ENCODE measurements around the gene CERS6.

The CERS6 gene

DNA sequence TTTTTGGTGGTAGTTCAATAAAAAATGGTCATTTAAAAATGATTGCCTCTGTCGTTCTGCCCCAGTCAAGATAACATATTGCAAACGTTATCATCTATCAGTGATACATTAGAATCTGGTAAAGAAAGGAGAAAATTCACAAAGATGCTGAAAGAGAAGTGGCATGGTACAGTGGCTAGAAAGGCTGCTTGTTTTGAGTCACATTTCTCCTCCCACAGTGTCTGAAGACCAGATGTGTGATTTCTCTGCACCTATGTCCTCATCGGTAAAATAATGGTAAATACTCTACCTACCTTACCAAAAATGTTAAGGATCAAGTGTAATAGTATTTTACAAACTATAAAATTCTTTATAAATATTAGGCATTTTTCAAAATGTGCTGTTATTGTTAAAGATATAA is 270.3 kb downstream of the CERS6 start:
- POLR2A ChIA-PET: no interaction called here
- Histone ChIP-seq H3K9me3 (ENCODE audit: control insufficient read depth, insufficient read depth, low read depth, low read length) (no peaks in the 10 kb centered on the region), H3K27ac (ENCODE audit: extremely low read depth, low read depth, low read length) (no peak overlapping the region), H3K4me1 (ENCODE audit: control insufficient read depth, insufficient read depth, low read length) (peaks cover 5% of the 10 kb centered on the region; the same call in 1 of the 2 replicates), H3K36me3 (ENCODE audit: control insufficient read depth in 2 of 2, insufficient read depth in 1 of 2, low read length in 2 of 2) (peaks cover 0 to 11% of the 10 kb centered on the region in 2 experiments; a peak in 1 of 3 replicates), H3K4me3 (ENCODE audit: low read depth, low read length) (no peak overlapping the region)
- TF ChIP-seq ZNF16 (tag by site-specific recombination; IDR thresholded peaks at IDR 0.05; ENCODE audit: low read depth) (no peak), ZNF184 (tag by site-specific recombination; IDR thresholded peaks at IDR 0.05) (no peak), ZNF248 (tag by site-specific recombination; IDR thresholded peaks at IDR 0.05) (no peak), REPIN1 (tag by site-specific recombination; IDR thresholded peaks at IDR 0.05; ENCODE audit: low read depth) (no peak), YY1 (tag by site-specific recombination; IDR thresholded peaks at IDR 0.05) (no peak), ZNF544 (tag by site-specific recombination; IDR thresholded peaks at IDR 0.05) (no peak), ZNF530 (tag by site-specific recombination; IDR thresholded peaks at IDR 0.05; ENCODE audit: low read depth) (no peak)
- TF ChIP-seq, protein P1, sequence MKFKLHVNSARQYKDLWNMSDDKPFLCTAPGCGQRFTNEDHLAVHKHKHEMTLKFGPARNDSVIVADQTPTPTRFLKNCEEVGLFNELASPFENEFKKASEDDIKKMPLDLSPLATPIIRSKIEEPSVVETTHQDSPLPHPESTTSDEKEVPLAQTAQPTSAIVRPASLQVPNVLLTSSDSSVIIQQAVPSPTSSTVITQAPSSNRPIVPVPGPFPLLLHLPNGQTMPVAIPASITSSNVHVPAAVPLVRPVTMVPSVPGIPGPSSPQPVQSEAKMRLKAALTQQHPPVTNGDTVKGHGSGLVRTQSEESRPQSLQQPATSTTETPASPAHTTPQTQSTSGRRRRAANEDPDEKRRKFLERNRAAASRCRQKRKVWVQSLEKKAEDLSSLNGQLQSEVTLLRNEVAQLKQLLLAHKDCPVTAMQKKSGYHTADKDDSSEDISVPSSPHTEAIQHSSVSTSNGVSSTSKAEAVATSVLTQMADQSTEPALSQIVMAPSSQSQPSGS (tag by site-specific recombination; IDR thresholded peaks at IDR 0.05; ENCODE audit: low read depth): no peak
- TF ChIP-seq, protein P2, sequence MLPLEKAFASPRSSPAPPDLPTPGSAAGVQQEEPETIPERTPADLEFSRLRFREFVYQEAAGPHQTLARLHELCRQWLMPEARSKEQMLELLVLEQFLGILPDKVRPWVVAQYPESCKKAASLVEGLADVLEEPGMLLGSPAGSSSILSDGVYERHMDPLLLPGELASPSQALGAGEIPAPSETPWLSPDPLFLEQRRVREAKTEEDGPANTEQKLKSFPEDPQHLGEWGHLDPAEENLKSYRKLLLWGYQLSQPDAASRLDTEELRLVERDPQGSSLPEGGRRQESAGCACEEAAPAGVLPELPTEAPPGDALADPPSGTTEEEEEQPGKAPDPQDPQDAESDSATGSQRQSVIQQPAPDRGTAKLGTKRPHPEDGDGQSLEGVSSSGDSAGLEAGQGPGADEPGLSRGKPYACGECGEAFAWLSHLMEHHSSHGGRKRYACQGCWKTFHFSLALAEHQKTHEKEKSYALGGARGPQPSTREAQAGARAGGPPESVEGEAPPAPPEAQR (tag by site-specific recombination; IDR thresholded peaks at IDR 0.05): no peak
- TF ChIP-seq, protein P3, sequence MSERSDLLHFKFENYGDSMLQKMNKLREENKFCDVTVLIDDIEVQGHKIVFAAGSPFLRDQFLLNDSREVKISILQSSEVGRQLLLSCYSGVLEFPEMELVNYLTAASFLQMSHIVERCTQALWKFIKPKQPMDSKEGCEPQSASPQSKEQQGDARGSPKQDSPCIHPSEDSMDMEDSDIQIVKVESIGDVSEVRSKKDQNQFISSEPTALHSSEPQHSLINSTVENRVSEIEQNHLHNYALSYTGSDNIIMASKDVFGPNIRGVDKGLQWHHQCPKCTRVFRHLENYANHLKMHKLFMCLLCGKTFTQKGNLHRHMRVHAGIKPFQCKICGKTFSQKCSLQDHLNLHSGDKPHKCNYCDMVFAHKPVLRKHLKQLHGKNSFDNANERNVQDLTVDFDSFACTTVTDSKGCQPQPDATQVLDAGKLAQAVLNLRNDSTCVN (tag by site-specific recombination; optimal IDR thresholded peaks at IDR 0.05): no peak
- CTCF ChIA-PET: no interaction called here

DNA sequence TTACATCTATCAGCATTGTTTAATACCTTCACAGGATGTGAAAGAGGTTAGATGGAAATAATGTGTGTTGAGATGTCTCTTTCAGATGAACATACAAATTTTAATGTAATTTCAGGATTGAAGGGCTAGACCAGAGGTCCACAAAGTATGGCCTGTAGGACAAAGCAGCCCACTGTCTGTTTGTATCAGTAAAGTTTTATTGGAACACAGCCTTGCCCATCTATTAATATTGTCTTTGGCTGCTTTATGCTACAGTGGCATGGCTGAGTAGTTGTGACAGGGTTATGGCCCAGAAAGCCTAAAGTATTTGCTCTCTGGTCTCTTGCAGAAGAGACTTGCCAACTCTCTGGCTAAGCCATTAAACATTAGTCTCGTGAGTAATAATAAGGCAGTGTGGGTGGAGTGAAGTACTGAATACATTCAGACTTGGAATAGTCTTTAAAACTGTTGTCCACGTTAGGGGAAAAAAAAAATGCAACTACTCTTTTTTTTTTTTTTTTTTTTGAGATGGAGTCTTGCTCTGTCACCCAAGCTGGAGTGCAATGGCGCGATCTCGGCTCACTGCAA is 271.9 kb downstream of the CERS6 start:
- no peak overlapping the region for H3K27ac ChIP-seq (ENCODE audit: extremely low read depth, low read depth, low read length)
- H3K4me1 ChIP-seq (ENCODE audit: control insufficient read depth, insufficient read depth, low read length): peaks cover 8% of the 10 kb centered on the region; the same call in 1 of the 2 replicates
- TF ChIP-seq ZNF157 (tag by site-specific recombination; IDR thresholded peaks at IDR 0.05) (no peak), ZNF426 (tag by site-specific recombination; IDR thresholded peaks at IDR 0.05) (no peak), ZNF530 (tag by site-specific recombination; IDR thresholded peaks at IDR 0.05; ENCODE audit: low read depth) (no peak), ZNF292 (tag by site-specific recombination; IDR thresholded peaks at IDR 0.05; ENCODE audit: borderline replicate concordance, low read depth) (no peak)
- TF ChIP-seq, protein P4, sequence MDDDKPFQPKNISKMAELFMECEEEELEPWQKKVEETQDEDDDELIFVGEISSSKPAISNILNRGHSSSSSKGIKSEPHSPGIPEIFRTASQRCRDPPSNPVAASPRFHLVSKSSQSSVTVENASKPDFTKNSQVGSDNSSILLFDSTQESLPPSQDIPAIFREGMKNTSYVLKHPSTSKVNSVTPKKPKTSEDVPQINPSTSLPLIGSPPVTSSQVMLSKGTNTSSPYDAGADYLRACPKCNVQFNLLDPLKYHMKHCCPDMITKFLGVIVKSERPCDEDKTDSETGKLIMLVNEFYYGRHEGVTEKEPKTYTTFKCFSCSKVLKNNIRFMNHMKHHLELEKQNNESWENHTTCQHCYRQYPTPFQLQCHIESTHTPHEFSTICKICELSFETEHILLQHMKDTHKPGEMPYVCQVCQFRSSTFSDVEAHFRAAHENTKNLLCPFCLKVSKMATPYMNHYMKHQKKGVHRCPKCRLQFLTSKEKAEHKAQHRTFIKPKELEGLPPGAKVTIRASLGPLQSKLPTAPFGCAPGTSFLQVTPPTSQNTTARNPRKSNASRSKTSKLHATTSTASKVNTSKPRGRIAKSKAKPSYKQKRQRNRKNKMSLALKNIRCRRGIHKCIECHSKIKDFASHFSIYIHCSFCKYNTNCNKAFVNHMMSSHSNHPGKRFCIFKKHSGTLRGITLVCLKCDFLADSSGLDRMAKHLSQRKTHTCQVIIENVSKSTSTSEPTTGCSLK (tag by site-specific recombination; IDR thresholded peaks at IDR 0.05): no peak
- TF ChIP-seq, protein P5, sequence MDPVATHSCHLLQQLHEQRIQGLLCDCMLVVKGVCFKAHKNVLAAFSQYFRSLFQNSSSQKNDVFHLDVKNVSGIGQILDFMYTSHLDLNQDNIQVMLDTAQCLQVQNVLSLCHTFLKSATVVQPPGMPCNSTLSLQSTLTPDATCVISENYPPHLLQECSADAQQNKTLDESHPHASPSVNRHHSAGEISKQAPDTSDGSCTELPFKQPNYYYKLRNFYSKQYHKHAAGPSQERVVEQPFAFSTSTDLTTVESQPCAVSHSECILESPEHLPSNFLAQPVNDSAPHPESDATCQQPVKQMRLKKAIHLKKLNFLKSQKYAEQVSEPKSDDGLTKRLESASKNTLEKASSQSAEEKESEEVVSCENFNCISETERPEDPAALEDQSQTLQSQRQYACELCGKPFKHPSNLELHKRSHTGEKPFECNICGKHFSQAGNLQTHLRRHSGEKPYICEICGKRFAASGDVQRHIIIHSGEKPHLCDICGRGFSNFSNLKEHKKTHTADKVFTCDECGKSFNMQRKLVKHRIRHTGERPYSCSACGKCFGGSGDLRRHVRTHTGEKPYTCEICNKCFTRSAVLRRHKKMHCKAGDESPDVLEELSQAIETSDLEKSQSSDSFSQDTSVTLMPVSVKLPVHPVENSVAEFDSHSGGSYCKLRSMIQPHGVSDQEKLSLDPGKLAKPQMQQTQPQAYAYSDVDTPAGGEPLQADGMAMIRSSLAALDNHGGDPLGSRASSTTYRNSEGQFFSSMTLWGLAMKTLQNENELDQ (tag by site-specific recombination; IDR thresholded peaks at IDR 0.05; ENCODE audit: low read depth): no peak
- TF ChIP-seq, protein P6, sequence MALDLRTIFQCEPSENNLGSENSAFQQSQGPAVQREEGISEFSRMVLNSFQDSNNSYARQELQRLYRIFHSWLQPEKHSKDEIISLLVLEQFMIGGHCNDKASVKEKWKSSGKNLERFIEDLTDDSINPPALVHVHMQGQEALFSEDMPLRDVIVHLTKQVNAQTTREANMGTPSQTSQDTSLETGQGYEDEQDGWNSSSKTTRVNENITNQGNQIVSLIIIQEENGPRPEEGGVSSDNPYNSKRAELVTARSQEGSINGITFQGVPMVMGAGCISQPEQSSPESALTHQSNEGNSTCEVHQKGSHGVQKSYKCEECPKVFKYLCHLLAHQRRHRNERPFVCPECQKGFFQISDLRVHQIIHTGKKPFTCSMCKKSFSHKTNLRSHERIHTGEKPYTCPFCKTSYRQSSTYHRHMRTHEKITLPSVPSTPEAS (tag by site-specific recombination; IDR thresholded peaks at IDR 0.05): no peak
- peaks cover 0 to 3% of the 10 kb centered on the region in 2 experiments; a peak in 1 of 3 replicates for H3K36me3 ChIP-seq (ENCODE audit: control insufficient read depth in 2 of 2, insufficient read depth in 1 of 2, low read length in 2 of 2)
- no peaks in the 10 kb centered on the region for H3K9me3 ChIP-seq (ENCODE audit: control insufficient read depth, insufficient read depth, low read depth, low read length)
- CTCF ChIA-PET: interaction anchor here (0.6 kb wide), 1 partner anchor 221 kb away, joined by 3 read pairs; no protein-coding TSS in a partner anchor
- POLR2A ChIA-PET: interaction anchor here (0.6 kb wide), 2 partner anchors 14 to 596 kb away, joined by 3 to 4 read pairs; no protein-coding TSS in a partner anchor
- no peak overlapping the region for H3K4me3 ChIP-seq (ENCODE audit: low read depth, low read length)
